Measurements from ENCODE around the gene GPR84. TPM values are rescaled to one million over a fixed set of nuclear protein-coding genes. Genes with fewer than 3 reads are reported as not detected.

The GPR84 gene
- total and polyA plus RNA-seq, 2 of the 13 experiments (the other 11 are each of a cell fraction or from before 2014, with no cell fraction given), result not detected

DNA sequence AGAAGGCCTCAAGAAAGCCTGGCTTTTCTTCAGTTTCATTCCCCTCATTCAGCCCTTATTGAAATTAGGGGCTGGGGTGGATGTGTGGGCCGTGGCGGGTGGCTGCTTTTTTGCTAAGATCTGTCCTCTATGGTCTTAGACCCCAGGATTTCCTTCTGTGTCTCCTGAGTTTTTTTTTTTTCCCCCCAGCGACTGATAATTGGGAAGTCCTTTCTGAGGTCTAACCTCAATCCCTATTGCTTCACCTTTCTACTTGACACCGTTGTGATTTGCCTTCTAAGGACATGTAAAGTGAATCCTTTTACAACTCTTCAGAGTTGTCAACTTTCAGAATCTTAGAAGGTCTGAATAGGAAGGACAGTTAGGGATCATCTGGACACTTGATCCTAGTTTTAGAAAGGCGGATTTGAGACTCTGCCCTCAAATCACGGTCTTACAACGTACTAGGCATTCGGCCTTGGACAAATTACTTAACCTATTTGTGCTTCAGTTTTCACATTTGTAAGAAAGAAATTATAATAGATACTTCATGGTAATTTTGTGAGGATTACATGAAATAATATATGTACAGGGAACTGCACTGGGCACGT lies 4.4 kb downstream of the GPR84 start (continued):
- TF ChIP-seq ZNF75D (CRISPR knock-in tag; IDR thresholded peaks at IDR 0.05; ENCODE audit: borderline replicate concordance), result 0 out of 2 replicates have a peak, but pooled peaks have one; percentile 56
- TF ChIP-seq ADNP (CRISPR knock-in tag; IDR thresholded peaks at IDR 0.05), result peak; percentile 89
- peak; percentile 84; the same call in 1 of the 2 replicates for TF ChIP-seq KDM1A (CRISPR knock-in tag; IDR thresholded peaks at IDR 0.05)
- TF ChIP-seq NR2F6 (IDR thresholded peaks at IDR 0.05), result peak; percentile 13; the same call in 1 of the 2 replicates
- no peak for TF ChIP-seq NR2F6 (CRISPR knock-in tag; IDR thresholded peaks at IDR 0.05)
- no peak for TF ChIP-seq RELA (CRISPR knock-in tag; IDR thresholded peaks at IDR 0.05)

DNA sequence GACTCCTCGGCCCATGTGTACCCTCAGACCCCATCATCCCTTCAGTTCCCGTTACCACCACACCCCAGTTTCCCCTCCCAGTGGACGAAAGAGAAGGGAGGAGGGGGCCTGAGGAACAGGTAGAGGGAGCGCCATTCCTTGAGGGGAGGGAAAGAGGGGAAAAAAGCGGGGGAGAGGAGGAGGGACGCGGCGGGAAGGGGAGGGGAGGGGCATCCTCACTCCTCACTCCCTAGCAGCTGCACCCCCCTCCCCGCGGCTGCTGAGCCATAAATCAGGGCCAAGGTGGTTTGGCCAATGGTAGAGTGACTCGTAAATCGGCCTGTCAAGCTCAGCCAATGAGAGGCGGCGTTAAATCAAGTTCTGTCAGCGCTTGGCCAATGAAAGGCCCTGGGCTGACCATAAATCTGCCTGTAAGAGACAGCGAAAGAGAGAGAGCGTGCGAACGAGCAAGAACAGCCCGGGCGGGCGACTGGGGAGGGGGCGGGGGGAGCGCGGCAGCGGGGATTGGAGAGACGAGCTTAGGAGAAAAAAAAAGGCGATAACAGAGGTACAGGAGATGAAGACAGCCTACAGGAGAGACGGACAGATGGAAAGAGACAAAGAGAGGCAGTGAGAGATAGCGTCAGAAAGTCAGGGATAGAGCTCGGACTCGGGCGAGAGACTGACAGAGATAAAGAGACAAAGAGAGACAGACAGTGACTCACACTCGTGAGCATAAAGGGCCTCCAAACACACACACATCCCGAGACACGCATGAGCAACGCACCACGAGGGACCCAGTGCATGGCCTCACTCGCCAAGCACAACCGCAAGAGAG lies 5.1 kb downstream of the GPR84 start:
- FAIRE-seq (peak; percentile 98), DNase-seq (ENCODE audit: low spot score) (peak; percentile 98), ATAC-seq (peak; percentile 95)
- intact Hi-C loops (cut with micrococcal nuclease; ENCODE audit: unreplicated experiment), result loop anchor here (1.0 to 2.0 kb wide), 3 partner anchors 22 to 65 kb away; partner anchors contain the start of gene COPZ1
- POLR2A ChIA-PET, result interaction anchor here (0.6 to 4.4 kb wide), 23 partner anchors 9 to 173 kb away, joined by 3 to 53 read pairs (median 5); partner anchors contain the start of genes CBX5, COPZ1, HNRNPA1 and NFE2
- WGBS (ENCODE audit: low lambda C conversion rate), result 2% methylated on average over 35 of the region's 40 CpGs
- H3K9me3 ChIP-seq (ENCODE audit: low read length), result no peaks in the 10 kb centered on the region
- no peaks in the 10 kb centered on the region for H4K20me1 ChIP-seq (ENCODE audit: insufficient read depth, low read length)
- H3K4me2 ChIP-seq (ENCODE audit: low read depth, low read length), result peak overlapping the region; percentile 94
- peaks cover 42% of the 10 kb centered on the region for H3K4me1 ChIP-seq (ENCODE audit: insufficient read depth, low read length)
- BruUV-seq (replicated peaks), result no TSS peak
- peak overlapping the region; percentile 66 for H3K9ac ChIP-seq (ENCODE audit: insufficient read depth, low read depth, low read length)
- in situ Hi-C loops (cut with HindIII; ENCODE audit: extremely low pct_ligation_motif_present, low pct_unique_long_range_greater_than_20kb), result no loop called here
- peak overlapping the region; percentile 99 for H2AFZ ChIP-seq (ENCODE audit: low read length)
- H3K27me3 ChIP-seq (ENCODE audit: control insufficient read depth in 1 of 2, insufficient read depth in 2 of 2, low read length in 2 of 2), result no peaks in the 10 kb centered on the region; a peak in 1 of 5 replicates
- peak overlapping the region; percentile 75 to 81 (median 78) for H3K4me3 ChIP-seq (replicated peaks in 1 of 3; ENCODE audit: insufficient read depth in 1 of 3, low read depth in 2 of 3, low read length in 3 of 3)
- no peaks in the 10 kb centered on the region for H3K36me3 ChIP-seq (replicated peaks in 1 of 2; ENCODE audit: control insufficient read depth in 1 of 2, insufficient read depth in 2 of 2, low read length in 2 of 2)
- no peaks in the 10 kb centered on the region for H3K79me2 ChIP-seq (ENCODE audit: insufficient read depth, low read length)
- peak overlapping the region; percentile 52 for H3K27ac ChIP-seq (ENCODE audit: extremely low read length, insufficient read depth, low read length)
- CTCF ChIA-PET (ENCODE audit: low intra/inter-chr PET ratio, low total read pairs), result interaction anchor here (1.5 to 3.5 kb wide), 3 partner anchors 9 to 139 kb away, joined by 4 to 40 read pairs (median 22); no protein-coding TSS in a partner anchor
- no peak for TF ChIP-seq ZBTB10 (CRISPR knock-in tag; IDR thresholded peaks at IDR 0.05; ENCODE audit: borderline replicate concordance)
- TF ChIP-seq, protein P1, sequence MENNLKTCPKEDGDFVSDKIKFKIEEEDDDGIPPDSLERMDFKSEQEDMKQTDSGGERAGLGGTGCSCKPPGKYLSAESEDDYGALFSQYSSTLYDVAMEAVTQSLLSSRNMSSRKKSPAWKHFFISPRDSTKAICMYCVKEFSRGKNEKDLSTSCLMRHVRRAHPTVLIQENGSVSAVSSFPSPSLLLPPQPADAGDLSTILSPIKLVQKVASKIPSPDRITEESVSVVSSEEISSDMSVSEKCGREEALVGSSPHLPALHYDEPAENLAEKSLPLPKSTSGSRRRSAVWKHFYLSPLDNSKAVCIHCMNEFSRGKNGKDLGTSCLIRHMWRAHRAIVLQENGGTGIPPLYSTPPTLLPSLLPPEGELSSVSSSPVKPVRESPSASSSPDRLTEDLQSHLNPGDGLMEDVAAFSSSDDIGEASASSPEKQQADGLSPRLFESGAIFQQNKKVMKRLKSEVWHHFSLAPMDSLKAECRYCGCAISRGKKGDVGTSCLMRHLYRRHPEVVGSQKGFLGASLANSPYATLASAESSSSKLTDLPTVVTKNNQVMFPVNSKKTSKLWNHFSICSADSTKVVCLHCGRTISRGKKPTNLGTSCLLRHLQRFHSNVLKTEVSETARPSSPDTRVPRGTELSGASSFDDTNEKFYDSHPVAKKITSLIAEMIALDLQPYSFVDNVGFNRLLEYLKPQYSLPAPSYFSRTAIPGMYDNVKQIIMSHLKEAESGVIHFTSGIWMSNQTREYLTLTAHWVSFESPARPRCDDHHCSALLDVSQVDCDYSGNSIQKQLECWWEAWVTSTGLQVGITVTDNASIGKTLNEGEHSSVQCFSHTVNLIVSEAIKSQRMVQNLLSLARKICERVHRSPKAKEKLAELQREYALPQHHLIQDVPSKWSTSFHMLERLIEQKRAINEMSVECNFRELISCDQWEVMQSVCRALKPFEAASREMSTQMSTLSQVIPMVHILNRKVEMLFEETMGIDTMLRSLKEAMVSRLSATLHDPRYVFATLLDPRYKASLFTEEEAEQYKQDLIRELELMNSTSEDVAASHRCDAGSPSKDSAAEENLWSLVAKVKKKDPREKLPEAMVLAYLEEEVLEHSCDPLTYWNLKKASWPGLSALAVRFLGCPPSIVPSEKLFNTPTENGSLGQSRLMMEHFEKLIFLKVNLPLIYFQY (CRISPR knock-in tag; IDR thresholded peaks at IDR 0.05; ENCODE audit: borderline replicate concordance), result no peak
- peak; percentile 72; the same call in 1 of the 2 replicates for TF ChIP-seq ZNF572 (CRISPR knock-in tag; IDR thresholded peaks at IDR 0.05)
- TF ChIP-seq, protein P2, sequence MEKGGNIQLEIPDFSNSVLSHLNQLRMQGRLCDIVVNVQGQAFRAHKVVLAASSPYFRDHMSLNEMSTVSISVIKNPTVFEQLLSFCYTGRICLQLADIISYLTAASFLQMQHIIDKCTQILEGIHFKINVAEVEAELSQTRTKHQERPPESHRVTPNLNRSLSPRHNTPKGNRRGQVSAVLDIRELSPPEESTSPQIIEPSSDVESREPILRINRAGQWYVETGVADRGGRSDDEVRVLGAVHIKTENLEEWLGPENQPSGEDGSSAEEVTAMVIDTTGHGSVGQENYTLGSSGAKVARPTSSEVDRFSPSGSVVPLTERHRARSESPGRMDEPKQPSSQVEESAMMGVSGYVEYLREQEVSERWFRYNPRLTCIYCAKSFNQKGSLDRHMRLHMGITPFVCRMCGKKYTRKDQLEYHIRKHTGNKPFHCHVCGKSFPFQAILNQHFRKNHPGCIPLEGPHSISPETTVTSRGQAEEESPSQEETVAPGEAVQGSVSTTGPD (CRISPR knock-in tag; IDR thresholded peaks at IDR 0.05), result no peak
